Mucosa of stomach (tissue), 1 donor: Measurements from ENCODE around the gene SPSB2.
A peak's percentile ranks its signal among the peaks of the same experiment; 100 is the strongest.
"Not testable (repeated sequence)": the region's sequence is repeated elsewhere in the genome, so short reads cannot be mapped to it uniquely, and the experiment has no call there.

Experiments
- H3K27me3 ChIP-seq: one replicate; pipeline ENCODE4 v1.7.0; 2013; ENCODE audit warnings: mild to moderate bottlenecking, low read length; ENCODE audit not compliant: control insufficient read depth, insufficient read depth
- H3K36me3 ChIP-seq: one replicate; pipeline ENCODE4 v1.7.0; 2013; ENCODE audit warnings: low read length; ENCODE audit not compliant: control insufficient read depth, insufficient read depth
- H3K4me1 ChIP-seq: one replicate; pipeline ENCODE4 v1.7.0; 2013; ENCODE audit warnings: mild to moderate bottlenecking, low read length; ENCODE audit not compliant: control insufficient read depth, insufficient read depth
- H3K4me3 ChIP-seq: one replicate; pipeline ENCODE4 v1.7.0; 2013; ENCODE audit warnings: low read length
- H3K9ac ChIP-seq: one replicate; pipeline ENCODE4 v1.7.0; 2013; ENCODE audit warnings: mild to moderate bottlenecking, low read length, moderate library complexity
- H3K9me3 ChIP-seq: one replicate; pipeline ENCODE4 v1.7.0; 2013; ENCODE audit warnings: mild to moderate bottlenecking, low read length, moderate library complexity; ENCODE audit not compliant: control insufficient read depth
- donor health status: Pancreatic carcinoma.

SPSB2 gene

GRCh38 chr12:6865307-6865706 lies 7.8 kb downstream of the SPSB2 start:
- H3K27me3 ChIP-seq, H3K4me3 ChIP-seq, H3K36me3 ChIP-seq, H3K9me3 ChIP-seq, H3K9ac ChIP-seq: not testable (repeated sequence)
- peaks cover 26% of the 10 kb centered on the region for H3K4me1 ChIP-seq

GRCh38 chr12:6863586-6864321 lies 9.3 kb downstream of the SPSB2 start:
- H3K36me3 ChIP-seq = peaks cover 17% of the 10 kb centered on the region
- H3K4me3 ChIP-seq = no peak overlapping the region
- no peak overlapping the region for H3K9ac ChIP-seq
- peaks cover 13% of the 10 kb centered on the region for H3K4me1 ChIP-seq
- H3K9me3 ChIP-seq = no peaks in the 10 kb centered on the region
- H3K27me3 ChIP-seq = no peaks in the 10 kb centered on the region

GRCh38 chr12:6863033-6863432 lies 10.1 kb downstream of the SPSB2 start:
- Histone ChIP-seq H3K4me1 (peaks cover 6% of the 10 kb centered on the region), H3K9me3 (no peaks in the 10 kb centered on the region), H3K27me3 (no peaks in the 10 kb centered on the region), H3K36me3 (peaks cover 24% of the 10 kb centered on the region), H3K9ac (no peak overlapping the region), H3K4me3 (no peak overlapping the region)

- Histone ChIP-seq H3K9ac (no peak overlapping the region), H3K4me1 (no peaks in the 10 kb centered on the region), H3K27me3 (no peaks in the 10 kb centered on the region), H3K36me3 (peaks cover 38% of the 10 kb centered on the region), H3K4me3 (no peak overlapping the region), H3K9me3 (no peaks in the 10 kb centered on the region)
Observed at GRCh38 chr12:6861391-6861790, 11.7 kb downstream of the SPSB2 start.

- Histone ChIP-seq H3K27me3 (no peaks in the 10 kb centered on the region), H3K9me3 (no peaks in the 10 kb centered on the region), H3K9ac (no peak overlapping the region), H3K36me3 (peaks cover 41% of the 10 kb centered on the region), H3K4me3 (no peak overlapping the region), H3K4me1 (no peaks in the 10 kb centered on the region)
Observed at GRCh38 chr12:6860942-6861341, 12.2 kb downstream of the SPSB2 start.

- H3K27me3 ChIP-seq = no peaks in the 10 kb centered on the region
- H3K9ac ChIP-seq = no peak overlapping the region
- no peak overlapping the region for H3K4me3 ChIP-seq
- H3K4me1 ChIP-seq = no peaks in the 10 kb centered on the region
- peaks cover 41% of the 10 kb centered on the region for H3K36me3 ChIP-seq
- no peaks in the 10 kb centered on the region for H3K9me3 ChIP-seq
Observed at GRCh38 chr12:6860116-6860515, 13.0 kb downstream of the SPSB2 start.

GRCh38 chr12:6858799-6859198 lies 14.3 kb downstream of the SPSB2 start:
- no peak overlapping the region for H3K4me3 ChIP-seq
- H3K27me3 ChIP-seq = no peaks in the 10 kb centered on the region
- peaks cover 41% of the 10 kb centered on the region for H3K36me3 ChIP-seq
- H3K9me3 ChIP-seq = no peaks in the 10 kb centered on the region
- H3K4me1 ChIP-seq = no peaks in the 10 kb centered on the region
- no peak overlapping the region for H3K9ac ChIP-seq

- peaks cover 13% of the 10 kb centered on the region for H3K4me1 ChIP-seq
- no peaks in the 10 kb centered on the region for H3K9me3 ChIP-seq
- no peaks in the 10 kb centered on the region for H3K27me3 ChIP-seq
- no peak overlapping the region for H3K4me3 ChIP-seq
- peaks cover 33% of the 10 kb centered on the region for H3K36me3 ChIP-seq
- no peak overlapping the region for H3K9ac ChIP-seq
Observed at GRCh38 chr12:6855322-6855721, 17.8 kb downstream of the SPSB2 start.

- no peak overlapping the region for H3K9ac ChIP-seq
Observed at GRCh38 chr12:6854036-6854435, 19.1 kb downstream of the SPSB2 start.

GRCh38 chr12:6853626-6854025 lies 19.5 kb downstream of the SPSB2 start:
- peak overlapping the region; percentile 33 for H3K9ac ChIP-seq
- H3K9me3 ChIP-seq = no peaks in the 10 kb centered on the region
- H3K4me1 ChIP-seq = peaks cover 17% of the 10 kb centered on the region
- H3K27me3 ChIP-seq = no peaks in the 10 kb centered on the region
- peaks cover 23% of the 10 kb centered on the region for H3K36me3 ChIP-seq
- no peak overlapping the region for H3K4me3 ChIP-seq

More at GRCh38 chr12:6854036-6854435, 19.1 kb downstream of the SPSB2 start:
- no peak overlapping the region for H3K4me3 ChIP-seq
- H3K4me1 ChIP-seq = peaks cover 17% of the 10 kb centered on the region
- H3K27me3 ChIP-seq = no peaks in the 10 kb centered on the region
- H3K9me3 ChIP-seq = no peaks in the 10 kb centered on the region
- H3K36me3 ChIP-seq = peaks cover 27% of the 10 kb centered on the region

- Histone ChIP-seq H3K36me3 (peaks cover 15% of the 10 kb centered on the region), H3K27me3 (no peaks in the 10 kb centered on the region), H3K9ac (peak overlapping the region; percentile 33), H3K4me1 (peaks cover 17% of the 10 kb centered on the region), H3K4me3 (peak overlapping the region; percentile 96), H3K9me3 (no peaks in the 10 kb centered on the region)
Observed at GRCh38 chr12:6852651-6853354, 20.3 kb downstream of the SPSB2 start.

GRCh38 chr12:6851921-6852650 lies 21.0 kb downstream of the SPSB2 start, which contains the start of gene USP5:
Gene USP5, plus strand, starts transcription at chr12:6852150. Its CDS starts 30 bp downstream, at chr12:6852180.
- H3K36me3 ChIP-seq = peaks cover 10% of the 10 kb centered on the region
- H3K9me3 ChIP-seq = no peaks in the 10 kb centered on the region
- no peaks in the 10 kb centered on the region for H3K27me3 ChIP-seq
- H3K9ac ChIP-seq = peak within 1 kb of the TSS; percentile 85
- H3K4me3 ChIP-seq = peak within 1 kb of the TSS; percentile 96
- H3K4me1 ChIP-seq = peaks cover 17% of the 10 kb centered on the region
